SK-N-SH (cell line): ENCODE data around the gene WLS.
A peak's percentile ranks its signal among the peaks of the same experiment; 100 is the strongest.

ENCODE experiments used
- EP300 ChIP-seq, 2 experiments: IDR thresholded peaks; 2 replicates each; pipeline versions ENCODE4 v1.4.0 to v1.6.1; 2012; ENCODE audit warnings: borderline replicate concordance in 1 of 2, low read depth in 1 of 2, low read length in 1 of 2
- EZH2phosphoT487 ChIP-seq: fragments of 200-600 bp; sonication (generic); IDR thresholded peaks from 2 replicates; pipeline ENCODE4 v1.6.1; 2017; ENCODE audit warnings: low read depth, mixed run types, mild to moderate bottlenecking, antibody characterized with exemption, moderate library complexity, borderline replicate concordance
- POLR2AphosphoS5 ChIP-seq: IDR thresholded peaks from 2 replicates; pipeline ENCODE4 v1.6.1; 2012; ENCODE audit warnings: low read depth, low read length
- RAD21 ChIP-seq: IDR thresholded peaks from 2 replicates; pipeline ENCODE4 v1.6.1; 2012; ENCODE audit warnings: mild to moderate bottlenecking, low read length
- REST ChIP-seq: IDR thresholded peaks from 2 replicates; pipeline ENCODE4 v1.6.1; 2012; ENCODE audit warnings: mild to moderate bottlenecking, low read depth, low read length, moderate library complexity
- RFX5 ChIP-seq: IDR thresholded peaks from 2 replicates; pipeline ENCODE4 v1.6.1; 2012; ENCODE audit warnings: mild to moderate bottlenecking, improper control_type of control experiment, low read length
- SIN3A ChIP-seq: IDR thresholded peaks from 2 replicates; pipeline ENCODE4 v1.6.1; 2012; ENCODE audit warnings: low read depth, mild to moderate bottlenecking, low read length, moderate library complexity, borderline replicate concordance
- SMC3 ChIP-seq: IDR thresholded peaks from 2 replicates; pipeline ENCODE4 v1.6.1; 2012; ENCODE audit warnings: low read depth, low read length, improper control_type of control experiment
- TAF1 ChIP-seq: IDR thresholded peaks from 2 replicates; pipeline ENCODE4 v1.6.1; 2012; ENCODE audit warnings: low read depth, mild to moderate bottlenecking, low read length, moderate library complexity, borderline replicate concordance
- TCF12 ChIP-seq: IDR thresholded peaks from 2 replicates; pipeline ENCODE4 v1.4.0; 2012
- TEAD4 ChIP-seq: IDR thresholded peaks from 2 replicates; pipeline ENCODE4 v1.4.0; 2012; ENCODE audit warnings: mild to moderate bottlenecking, borderline replicate concordance; ENCODE audit not compliant: insufficient read depth
- TF ChIP-seq, protein P1 (sequence below): fragments of 200-600 bp; sonication (generic); IDR thresholded peaks from 2 replicates; pipeline ENCODE4 v1.6.1; 2017; ENCODE audit warnings: antibody characterized with exemption, mild to moderate bottlenecking, moderate library complexity
- TF ChIP-seq, protein P2 (sequence below): IDR thresholded peaks from 2 replicates; pipeline ENCODE4 v1.4.0; 2012; ENCODE audit warnings: low read depth, borderline replicate concordance
- TF ChIP-seq, protein P3 (sequence below): IDR thresholded peaks from 2 replicates; pipeline ENCODE4 v1.4.0; 2012; ENCODE audit warnings: low read depth

GRCh38 chr1:68206848-68207689, 25.3 kb downstream of the WLS start:
- TF ChIP-seq, protein P1, sequence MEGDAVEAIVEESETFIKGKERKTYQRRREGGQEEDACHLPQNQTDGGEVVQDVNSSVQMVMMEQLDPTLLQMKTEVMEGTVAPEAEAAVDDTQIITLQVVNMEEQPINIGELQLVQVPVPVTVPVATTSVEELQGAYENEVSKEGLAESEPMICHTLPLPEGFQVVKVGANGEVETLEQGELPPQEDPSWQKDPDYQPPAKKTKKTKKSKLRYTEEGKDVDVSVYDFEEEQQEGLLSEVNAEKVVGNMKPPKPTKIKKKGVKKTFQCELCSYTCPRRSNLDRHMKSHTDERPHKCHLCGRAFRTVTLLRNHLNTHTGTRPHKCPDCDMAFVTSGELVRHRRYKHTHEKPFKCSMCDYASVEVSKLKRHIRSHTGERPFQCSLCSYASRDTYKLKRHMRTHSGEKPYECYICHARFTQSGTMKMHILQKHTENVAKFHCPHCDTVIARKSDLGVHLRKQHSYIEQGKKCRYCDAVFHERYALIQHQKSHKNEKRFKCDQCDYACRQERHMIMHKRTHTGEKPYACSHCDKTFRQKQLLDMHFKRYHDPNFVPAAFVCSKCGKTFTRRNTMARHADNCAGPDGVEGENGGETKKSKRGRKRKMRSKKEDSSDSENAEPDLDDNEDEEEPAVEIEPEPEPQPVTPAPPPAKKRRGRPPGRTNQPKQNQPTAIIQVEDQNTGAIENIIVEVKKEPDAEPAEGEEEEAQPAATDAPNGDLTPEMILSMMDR: no peak
- TF ChIP-seq RFX5 (no peak), EZH2phosphoT487 (no peak), REST (no peak), TAF1 (no peak), SMC3 (no peak), POLR2AphosphoS5 (no peak), EP300 (IDR thresholded peaks at IDR 0.05; ENCODE audit: borderline replicate concordance in 1 of 2, low read depth in 1 of 2, low read length in 1 of 2) (no peak), SIN3A (no peak), TEAD4 (no peak), TCF12 (peak; percentile 30; the same call in 1 of the 2 replicates), RAD21 (no peak)
- TF ChIP-seq, protein P2, sequence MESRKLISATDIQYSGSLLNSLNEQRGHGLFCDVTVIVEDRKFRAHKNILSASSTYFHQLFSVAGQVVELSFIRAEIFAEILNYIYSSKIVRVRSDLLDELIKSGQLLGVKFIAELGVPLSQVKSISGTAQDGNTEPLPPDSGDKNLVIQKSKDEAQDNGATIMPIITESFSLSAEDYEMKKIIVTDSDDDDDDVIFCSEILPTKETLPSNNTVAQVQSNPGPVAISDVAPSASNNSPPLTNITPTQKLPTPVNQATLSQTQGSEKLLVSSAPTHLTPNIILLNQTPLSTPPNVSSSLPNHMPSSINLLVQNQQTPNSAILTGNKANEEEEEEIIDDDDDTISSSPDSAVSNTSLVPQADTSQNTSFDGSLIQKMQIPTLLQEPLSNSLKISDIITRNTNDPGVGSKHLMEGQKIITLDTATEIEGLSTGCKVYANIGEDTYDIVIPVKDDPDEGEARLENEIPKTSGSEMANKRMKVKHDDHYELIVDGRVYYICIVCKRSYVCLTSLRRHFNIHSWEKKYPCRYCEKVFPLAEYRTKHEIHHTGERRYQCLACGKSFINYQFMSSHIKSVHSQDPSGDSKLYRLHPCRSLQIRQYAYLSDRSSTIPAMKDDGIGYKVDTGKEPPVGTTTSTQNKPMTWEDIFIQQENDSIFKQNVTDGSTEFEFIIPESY: no peak
- TF ChIP-seq, protein P3, sequence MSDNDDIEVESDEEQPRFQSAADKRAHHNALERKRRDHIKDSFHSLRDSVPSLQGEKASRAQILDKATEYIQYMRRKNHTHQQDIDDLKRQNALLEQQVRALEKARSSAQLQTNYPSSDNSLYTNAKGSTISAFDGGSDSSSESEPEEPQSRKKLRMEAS: no peak
